Uterus (tissue), 2 donors: ENCODE results near the gene UBR1.

Source experiments
- POLR2A ChIP-seq, 2 donors: fragments of 450-650 bp; IDR thresholded peaks; one replicate each; pipeline ENCODE4 v1.6.1; 2016; ENCODE audit warnings: antibody characterized with exemption in 2 of 2, mild to moderate bottlenecking in 1 of 2, moderate library complexity in 1 of 2
- TF ChIP-seq, protein P1 (sequence below), 4 experiments: fragments of 200-600 bp in 2 of 4; fragments of 450-650 bp in 2 of 4; sonication (generic) in 2 of 4; IDR thresholded peaks; one replicate each; pipeline ENCODE4 v1.5.1; 2016 to 2019; ENCODE audit warnings: antibody characterized with exemption in 4 of 4, mild to moderate bottlenecking in 2 of 4, moderate library complexity in 1 of 4

DNA sequence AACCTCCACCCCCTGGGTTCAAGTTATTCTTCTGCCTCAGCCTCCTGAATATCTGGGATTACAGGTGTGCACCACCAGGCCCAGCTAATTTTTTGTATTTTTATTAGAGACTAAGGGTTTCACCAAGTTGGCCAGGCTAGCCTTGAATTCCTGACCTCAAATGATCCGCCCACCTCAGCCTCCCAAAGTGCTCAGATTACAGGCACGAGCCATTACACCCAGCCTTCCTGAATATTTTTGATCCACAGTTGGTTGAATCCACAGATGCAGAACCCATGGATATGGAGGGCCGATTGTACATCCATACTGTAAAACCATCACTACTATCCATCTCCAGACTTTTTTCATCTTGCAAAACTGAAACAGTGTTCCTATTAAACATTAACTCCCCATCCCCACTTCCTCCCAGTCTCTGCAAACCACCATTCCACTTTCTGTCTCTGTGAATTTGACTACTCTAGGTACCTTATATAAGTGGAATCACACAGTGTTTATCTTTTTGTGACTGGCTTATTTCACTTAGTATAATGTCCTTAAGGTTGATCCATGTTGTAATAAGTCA lies 19.3 kb upstream of the UBR1 start:
- TF ChIP-seq, protein P1, sequence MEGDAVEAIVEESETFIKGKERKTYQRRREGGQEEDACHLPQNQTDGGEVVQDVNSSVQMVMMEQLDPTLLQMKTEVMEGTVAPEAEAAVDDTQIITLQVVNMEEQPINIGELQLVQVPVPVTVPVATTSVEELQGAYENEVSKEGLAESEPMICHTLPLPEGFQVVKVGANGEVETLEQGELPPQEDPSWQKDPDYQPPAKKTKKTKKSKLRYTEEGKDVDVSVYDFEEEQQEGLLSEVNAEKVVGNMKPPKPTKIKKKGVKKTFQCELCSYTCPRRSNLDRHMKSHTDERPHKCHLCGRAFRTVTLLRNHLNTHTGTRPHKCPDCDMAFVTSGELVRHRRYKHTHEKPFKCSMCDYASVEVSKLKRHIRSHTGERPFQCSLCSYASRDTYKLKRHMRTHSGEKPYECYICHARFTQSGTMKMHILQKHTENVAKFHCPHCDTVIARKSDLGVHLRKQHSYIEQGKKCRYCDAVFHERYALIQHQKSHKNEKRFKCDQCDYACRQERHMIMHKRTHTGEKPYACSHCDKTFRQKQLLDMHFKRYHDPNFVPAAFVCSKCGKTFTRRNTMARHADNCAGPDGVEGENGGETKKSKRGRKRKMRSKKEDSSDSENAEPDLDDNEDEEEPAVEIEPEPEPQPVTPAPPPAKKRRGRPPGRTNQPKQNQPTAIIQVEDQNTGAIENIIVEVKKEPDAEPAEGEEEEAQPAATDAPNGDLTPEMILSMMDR (IDR thresholded peaks at IDR 0.05), result no peak
- no peak for TF ChIP-seq POLR2A (IDR thresholded peaks at IDR 0.05)
